Measurements from ENCODE around the gene RAPSN.

GRCh38 chr11:47451436-47451835, 2.5 kb upstream of the RAPSN start:
- no peak for TF ChIP-seq POLR2A (IDR thresholded peaks at IDR 0.05; ENCODE audit: control extremely low read depth in 1 of 2, low read depth in 2 of 2, low read length in 2 of 2)
- no peak for TF ChIP-seq GABPA (IDR thresholded peaks at IDR 0.05; ENCODE audit: borderline replicate concordance, insufficient read depth, low read length)
